ENCODE results near the gene TSPAN17.

GRCh38 chr5:176606032-176606431 lies 41.3 kb upstream of the TSPAN17 start:
- TF ChIP-seq, protein P1, sequence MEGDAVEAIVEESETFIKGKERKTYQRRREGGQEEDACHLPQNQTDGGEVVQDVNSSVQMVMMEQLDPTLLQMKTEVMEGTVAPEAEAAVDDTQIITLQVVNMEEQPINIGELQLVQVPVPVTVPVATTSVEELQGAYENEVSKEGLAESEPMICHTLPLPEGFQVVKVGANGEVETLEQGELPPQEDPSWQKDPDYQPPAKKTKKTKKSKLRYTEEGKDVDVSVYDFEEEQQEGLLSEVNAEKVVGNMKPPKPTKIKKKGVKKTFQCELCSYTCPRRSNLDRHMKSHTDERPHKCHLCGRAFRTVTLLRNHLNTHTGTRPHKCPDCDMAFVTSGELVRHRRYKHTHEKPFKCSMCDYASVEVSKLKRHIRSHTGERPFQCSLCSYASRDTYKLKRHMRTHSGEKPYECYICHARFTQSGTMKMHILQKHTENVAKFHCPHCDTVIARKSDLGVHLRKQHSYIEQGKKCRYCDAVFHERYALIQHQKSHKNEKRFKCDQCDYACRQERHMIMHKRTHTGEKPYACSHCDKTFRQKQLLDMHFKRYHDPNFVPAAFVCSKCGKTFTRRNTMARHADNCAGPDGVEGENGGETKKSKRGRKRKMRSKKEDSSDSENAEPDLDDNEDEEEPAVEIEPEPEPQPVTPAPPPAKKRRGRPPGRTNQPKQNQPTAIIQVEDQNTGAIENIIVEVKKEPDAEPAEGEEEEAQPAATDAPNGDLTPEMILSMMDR (conservative IDR thresholded peaks at IDR 0.05; ENCODE audit: low read depth, low read length) = no peak
- TF ChIP-seq EZH2 (IDR thresholded peaks at IDR 0.05; ENCODE audit: borderline replicate concordance, low read depth, low read length, poor library complexity, severe bottlenecking) = no peak

Data from A673 (cell line).